GM10266 (cell line): Measurements from ENCODE around the gene PARP8.
A peak's percentile ranks its signal among the peaks of the same experiment; 100 is the strongest.

Source experiments
- DNase-seq: peaks from one replicate; pipeline ENCODE4 v3.0.0; 2012; ENCODE audit errors: extremely low spot score
- CTCF ChIP-seq: IDR thresholded peaks from 2 replicates; pipeline ENCODE4 v1.5.1; 2012; ENCODE audit warnings: mild to moderate bottlenecking, low read depth; ENCODE audit not compliant: control insufficient read depth, insufficient read depth; ENCODE audit errors: missing control alignments

The PARP8 gene

GRCh38 chr5:50655810-50656205 is 10.6 kb upstream of the PARP8 start:
- no peak for DNase-seq
- TF ChIP-seq CTCF, result no peak

DNA sequence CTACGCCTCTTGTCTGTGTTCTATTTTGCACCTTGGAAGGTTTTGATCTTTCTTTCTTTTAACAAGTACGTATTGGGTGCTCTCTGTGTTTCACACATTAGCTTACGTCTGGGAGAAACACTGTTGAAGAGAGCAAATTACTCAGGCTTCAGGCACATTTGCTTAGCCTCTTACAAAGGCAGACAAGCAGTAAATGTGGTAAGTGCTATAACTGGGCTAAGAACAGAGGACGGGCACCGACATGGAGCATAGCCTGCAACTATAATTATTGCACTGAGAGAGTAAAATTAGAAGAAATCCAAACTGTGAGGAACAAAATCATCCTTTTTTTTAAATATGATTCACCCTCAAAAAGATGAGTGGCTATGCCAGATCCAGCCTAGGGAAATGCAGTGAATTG is 9.4 kb upstream of the PARP8 start:
- no peak for DNase-seq
- no peak for TF ChIP-seq CTCF

DNA sequence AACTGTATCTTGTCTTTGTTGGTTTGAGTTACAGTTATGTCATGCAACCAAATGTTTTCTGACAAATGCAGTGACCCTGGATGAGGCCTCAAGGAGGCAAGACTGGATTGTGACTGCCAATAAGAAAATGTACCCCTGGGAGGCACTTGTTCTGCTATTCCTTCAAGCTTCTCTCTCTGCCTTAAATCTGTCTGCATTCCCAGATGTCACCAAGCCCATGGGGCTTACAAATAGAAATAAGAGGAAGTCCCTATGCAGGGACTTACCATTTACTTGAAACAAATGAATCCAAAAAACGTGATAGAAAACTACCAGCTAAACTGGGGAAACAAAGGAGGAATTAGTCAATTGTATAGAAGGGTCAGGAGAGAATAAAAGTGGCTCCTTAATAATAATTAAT is 8.2 kb upstream of the PARP8 start:
- TF ChIP-seq CTCF, result no peak
- DNase-seq, result no peak

DNA sequence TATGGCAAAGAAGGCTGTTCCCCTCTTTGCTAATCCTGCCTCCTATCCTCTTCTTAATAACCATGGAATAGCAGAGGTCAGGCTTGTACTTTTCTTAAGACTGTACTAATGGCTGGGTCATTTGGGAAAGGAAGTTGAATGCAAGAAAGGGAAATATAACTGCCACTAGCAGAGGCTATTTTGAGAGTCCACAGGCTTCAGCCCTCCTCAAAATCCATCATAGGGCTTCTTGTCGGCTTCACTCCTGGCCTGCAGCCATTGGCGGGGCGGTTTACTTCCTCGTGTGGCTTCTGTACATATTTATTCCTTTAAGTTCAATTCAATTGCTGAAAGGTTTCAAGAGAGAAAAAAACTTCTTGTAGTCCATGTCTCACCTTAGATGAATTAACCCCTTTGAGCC is 2.8 kb upstream of the PARP8 start:
- no peak for TF ChIP-seq CTCF
- no peak for DNase-seq

DNA sequence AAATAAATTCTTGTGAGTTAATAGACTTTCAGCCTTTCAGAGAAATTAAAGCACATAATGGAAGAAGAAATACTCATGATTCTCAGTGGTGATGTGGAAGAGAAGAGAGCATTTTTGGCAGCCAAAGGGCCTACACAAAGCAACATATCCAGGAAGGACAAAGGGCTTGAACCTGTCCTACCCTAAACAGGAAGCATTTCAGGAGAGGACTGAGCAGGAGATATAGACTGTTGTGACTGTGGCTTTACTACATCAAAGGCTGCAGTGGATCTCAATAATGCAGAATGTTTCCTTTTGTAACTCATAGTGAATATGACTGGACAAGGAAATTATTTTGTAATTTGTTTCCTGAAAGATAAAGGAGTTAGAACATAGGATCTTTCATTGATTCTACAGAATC is 1.3 kb upstream of the PARP8 start:
- TF ChIP-seq CTCF, result no peak

DNA sequence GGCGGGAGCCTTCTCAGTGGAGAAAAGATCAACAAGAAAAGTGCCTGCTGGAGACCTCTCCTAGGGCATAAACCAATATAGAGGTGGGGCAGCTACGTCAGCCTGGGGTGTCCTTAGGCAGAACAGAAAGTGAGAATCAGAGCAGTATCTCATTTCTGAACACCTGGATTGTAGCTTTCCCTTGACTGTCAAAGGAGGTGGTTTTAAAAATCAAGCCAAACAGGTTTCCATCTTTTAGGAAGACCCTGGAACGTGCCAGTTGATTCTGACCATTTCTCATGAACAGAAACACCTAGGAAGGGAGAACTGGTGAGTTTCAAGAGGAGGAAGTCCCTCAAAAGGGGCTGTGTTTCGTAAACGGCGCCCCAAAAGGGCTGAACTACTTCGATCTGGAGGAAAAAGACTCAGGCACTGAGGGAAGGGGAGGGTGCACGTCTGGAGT is 655 bp upstream of the PARP8 start:
- DNase-seq, result peak; percentile 15

More for the DNA sequence above, 1.3 kb upstream of the PARP8 start:
- no peak for DNase-seq

GRCh38 chr5:50667023-50667652 is 701 bp downstream of the PARP8 start:
- DNase-seq, result peak; percentile 30
- TF ChIP-seq CTCF, result no peak
